WTC11 (cell line): ENCODE measurements around the gene ACIN1.

Source experiments
- MYBL2 ChIP-seq: sonication (generic); formaldehyde crosslinking; IDR thresholded peaks from 2 replicates; pipeline ENCODE4 v1.8.1; 2023; ENCODE audit warnings: mild to moderate bottlenecking, moderate library complexity, missing genetic modification reagents
- NR1H2 ChIP-seq: sonication (generic); formaldehyde crosslinking; IDR thresholded peaks from 2 replicates; pipeline ENCODE4 v1.9.0; 2021; ENCODE audit warnings: mild to moderate bottlenecking, moderate library complexity, missing genetic modification reagents
- ZNF317 ChIP-seq: sonication (generic); formaldehyde crosslinking; IDR thresholded peaks from 2 replicates; pipeline ENCODE4 v1.8.1; 2023; ENCODE audit warnings: low read depth, mild to moderate bottlenecking, moderate library complexity, missing genetic modification reagents, borderline replicate concordance
- TF ChIP-seq, protein P1 (sequence below): fragments of 200-600 bp; IDR thresholded peaks from 2 replicates; pipeline ENCODE4 v1.8.0; 2022; ENCODE audit warnings: antibody characterized with exemption
- TF ChIP-seq, protein P2 (sequence below): sonication (generic); formaldehyde crosslinking; IDR thresholded peaks from 2 replicates; pipeline ENCODE4 v1.8.0; 2022; ENCODE audit warnings: missing genetic modification reagents
- TF ChIP-seq, protein P3 (sequence below): sonication (generic); formaldehyde crosslinking; IDR thresholded peaks from 2 replicates; pipeline ENCODE4 v1.8.0; 2022; ENCODE audit warnings: mild to moderate bottlenecking, missing genetic modification reagents
- TF ChIP-seq, protein P4 (sequence below): sonication (generic); formaldehyde crosslinking; IDR thresholded peaks from 2 replicates; pipeline ENCODE4 v1.8.1; 2023; ENCODE audit warnings: mild to moderate bottlenecking, missing genetic modification reagents, moderate library complexity
- TF ChIP-seq, protein P5 (sequence below): sonication (generic); formaldehyde crosslinking; IDR thresholded peaks from 2 replicates; pipeline ENCODE4 v1.8.0; 2022; ENCODE audit warnings: mild to moderate bottlenecking, missing genetic modification reagents

DNA sequence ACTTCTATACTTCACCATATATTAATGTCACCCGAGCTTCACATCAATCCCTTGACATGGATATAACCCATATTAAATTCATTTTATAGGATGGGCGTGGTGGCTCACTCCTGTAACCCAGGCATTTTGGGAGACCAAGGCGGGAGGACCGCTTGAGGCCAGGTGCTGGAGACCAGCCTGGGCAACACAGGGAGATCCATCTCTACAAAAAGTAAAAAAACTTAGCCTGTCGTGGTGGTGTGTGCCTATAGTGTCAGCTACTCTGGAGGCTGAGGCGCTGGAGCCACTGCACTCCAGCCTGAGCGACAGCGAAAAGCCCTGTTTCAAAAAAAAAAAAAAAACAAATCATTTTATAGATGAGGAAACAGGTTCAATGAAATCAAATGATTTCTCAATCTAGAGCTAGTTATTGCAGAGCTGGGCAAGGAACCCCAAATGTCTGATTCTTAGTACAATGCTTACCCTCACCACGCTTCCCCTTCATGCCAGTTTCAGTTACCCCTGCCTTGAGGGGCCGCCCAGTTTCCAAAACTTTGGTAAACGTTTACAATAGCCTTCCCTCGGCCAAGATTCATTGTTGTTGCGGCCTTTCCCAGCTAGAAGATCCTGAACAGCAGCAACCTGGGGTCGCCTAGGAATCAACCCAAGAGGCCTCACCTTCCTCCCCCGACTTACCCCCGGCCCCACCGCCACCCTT, 61.0 kb downstream of the ACIN1 start:
- TF ChIP-seq, protein P1, sequence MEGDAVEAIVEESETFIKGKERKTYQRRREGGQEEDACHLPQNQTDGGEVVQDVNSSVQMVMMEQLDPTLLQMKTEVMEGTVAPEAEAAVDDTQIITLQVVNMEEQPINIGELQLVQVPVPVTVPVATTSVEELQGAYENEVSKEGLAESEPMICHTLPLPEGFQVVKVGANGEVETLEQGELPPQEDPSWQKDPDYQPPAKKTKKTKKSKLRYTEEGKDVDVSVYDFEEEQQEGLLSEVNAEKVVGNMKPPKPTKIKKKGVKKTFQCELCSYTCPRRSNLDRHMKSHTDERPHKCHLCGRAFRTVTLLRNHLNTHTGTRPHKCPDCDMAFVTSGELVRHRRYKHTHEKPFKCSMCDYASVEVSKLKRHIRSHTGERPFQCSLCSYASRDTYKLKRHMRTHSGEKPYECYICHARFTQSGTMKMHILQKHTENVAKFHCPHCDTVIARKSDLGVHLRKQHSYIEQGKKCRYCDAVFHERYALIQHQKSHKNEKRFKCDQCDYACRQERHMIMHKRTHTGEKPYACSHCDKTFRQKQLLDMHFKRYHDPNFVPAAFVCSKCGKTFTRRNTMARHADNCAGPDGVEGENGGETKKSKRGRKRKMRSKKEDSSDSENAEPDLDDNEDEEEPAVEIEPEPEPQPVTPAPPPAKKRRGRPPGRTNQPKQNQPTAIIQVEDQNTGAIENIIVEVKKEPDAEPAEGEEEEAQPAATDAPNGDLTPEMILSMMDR, result no peak
- TF ChIP-seq, protein P2, sequence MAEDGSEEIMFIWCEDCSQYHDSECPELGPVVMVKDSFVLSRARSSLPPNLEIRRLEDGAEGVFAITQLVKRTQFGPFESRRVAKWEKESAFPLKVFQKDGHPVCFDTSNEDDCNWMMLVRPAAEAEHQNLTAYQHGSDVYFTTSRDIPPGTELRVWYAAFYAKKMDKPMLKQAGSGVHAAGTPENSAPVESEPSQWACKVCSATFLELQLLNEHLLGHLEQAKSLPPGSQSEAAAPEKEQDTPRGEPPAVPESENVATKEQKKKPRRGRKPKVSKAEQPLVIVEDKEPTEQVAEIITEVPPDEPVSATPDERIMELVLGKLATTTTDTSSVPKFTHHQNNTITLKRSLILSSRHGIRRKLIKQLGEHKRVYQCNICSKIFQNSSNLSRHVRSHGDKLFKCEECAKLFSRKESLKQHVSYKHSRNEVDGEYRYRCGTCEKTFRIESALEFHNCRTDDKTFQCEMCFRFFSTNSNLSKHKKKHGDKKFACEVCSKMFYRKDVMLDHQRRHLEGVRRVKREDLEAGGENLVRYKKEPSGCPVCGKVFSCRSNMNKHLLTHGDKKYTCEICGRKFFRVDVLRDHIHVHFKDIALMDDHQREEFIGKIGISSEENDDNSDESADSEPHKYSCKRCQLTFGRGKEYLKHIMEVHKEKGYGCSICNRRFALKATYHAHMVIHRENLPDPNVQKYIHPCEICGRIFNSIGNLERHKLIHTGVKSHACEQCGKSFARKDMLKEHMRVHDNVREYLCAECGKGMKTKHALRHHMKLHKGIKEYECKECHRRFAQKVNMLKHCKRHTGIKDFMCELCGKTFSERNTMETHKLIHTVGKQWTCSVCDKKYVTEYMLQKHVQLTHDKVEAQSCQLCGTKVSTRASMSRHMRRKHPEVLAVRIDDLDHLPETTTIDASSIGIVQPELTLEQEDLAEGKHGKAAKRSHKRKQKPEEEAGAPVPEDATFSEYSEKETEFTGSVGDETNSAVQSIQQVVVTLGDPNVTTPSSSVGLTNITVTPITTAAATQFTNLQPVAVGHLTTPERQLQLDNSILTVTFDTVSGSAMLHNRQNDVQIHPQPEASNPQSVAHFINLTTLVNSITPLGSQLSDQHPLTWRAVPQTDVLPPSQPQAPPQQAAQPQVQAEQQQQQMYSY (CRISPR knock-in tag), result no peak
- TF ChIP-seq ZNF317 (CRISPR knock-in tag) (no peak), NR1H2 (CRISPR knock-in tag) (no peak), MYBL2 (CRISPR knock-in tag) (no peak)
- TF ChIP-seq, protein P3, sequence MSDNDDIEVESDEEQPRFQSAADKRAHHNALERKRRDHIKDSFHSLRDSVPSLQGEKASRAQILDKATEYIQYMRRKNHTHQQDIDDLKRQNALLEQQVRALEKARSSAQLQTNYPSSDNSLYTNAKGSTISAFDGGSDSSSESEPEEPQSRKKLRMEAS, result no peak
- TF ChIP-seq, protein P4, sequence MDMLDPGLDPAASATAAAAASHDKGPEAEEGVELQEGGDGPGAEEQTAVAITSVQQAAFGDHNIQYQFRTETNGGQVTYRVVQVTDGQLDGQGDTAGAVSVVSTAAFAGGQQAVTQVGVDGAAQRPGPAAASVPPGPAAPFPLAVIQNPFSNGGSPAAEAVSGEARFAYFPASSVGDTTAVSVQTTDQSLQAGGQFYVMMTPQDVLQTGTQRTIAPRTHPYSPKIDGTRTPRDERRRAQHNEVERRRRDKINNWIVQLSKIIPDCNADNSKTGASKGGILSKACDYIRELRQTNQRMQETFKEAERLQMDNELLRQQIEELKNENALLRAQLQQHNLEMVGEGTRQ (CRISPR knock-in tag), result no peak
- TF ChIP-seq, protein P5, sequence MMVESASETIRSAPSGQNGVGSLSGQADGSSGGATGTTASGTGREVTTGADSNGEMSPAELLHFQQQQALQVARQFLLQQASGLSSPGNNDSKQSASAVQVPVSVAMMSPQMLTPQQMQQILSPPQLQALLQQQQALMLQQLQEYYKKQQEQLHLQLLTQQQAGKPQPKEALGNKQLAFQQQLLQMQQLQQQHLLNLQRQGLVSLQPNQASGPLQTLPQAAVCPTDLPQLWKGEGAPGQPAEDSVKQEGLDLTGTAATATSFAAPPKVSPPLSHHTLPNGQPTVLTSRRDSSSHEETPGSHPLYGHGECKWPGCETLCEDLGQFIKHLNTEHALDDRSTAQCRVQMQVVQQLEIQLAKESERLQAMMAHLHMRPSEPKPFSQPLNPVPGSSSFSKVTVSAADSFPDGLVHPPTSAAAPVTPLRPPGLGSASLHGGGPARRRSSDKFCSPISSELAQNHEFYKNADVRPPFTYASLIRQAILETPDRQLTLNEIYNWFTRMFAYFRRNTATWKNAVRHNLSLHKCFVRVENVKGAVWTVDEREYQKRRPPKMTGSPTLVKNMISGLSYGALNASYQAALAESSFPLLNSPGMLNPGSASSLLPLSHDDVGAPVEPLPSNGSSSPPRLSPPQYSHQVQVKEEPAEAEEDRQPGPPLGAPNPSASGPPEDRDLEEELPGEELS (CRISPR knock-in tag), result no peak
